HL-60 (cell line): Measurements from ENCODE around the gene RBM26.

ENCODE experiments used
- CTCF ChIP-seq: IDR thresholded peaks from one replicate; pipeline ENCODE4 v1.5.1; 2011; ENCODE audit warnings: low read length, control low read depth, inconsistent platforms; ENCODE audit not compliant: insufficient read depth
- GABPA ChIP-seq: IDR thresholded peaks from 2 replicates; pipeline ENCODE4 v1.6.1; 2012; ENCODE audit warnings: low read depth
- POLR2AphosphoS5 ChIP-seq: IDR thresholded peaks from 2 replicates; pipeline ENCODE4 v1.6.1; 2012; ENCODE audit warnings: low read depth

GRCh38 chr13:79417741-79418140 is 11.7 kb upstream of the RBM26 start:
- TF ChIP-seq CTCF = no peak
- TF ChIP-seq GABPA = no peak
- TF ChIP-seq POLR2AphosphoS5 = no peak
